K562 (cell line): ENCODE measurements around the gene RBM22. TPM values are rescaled to one million over a fixed set of nuclear protein-coding genes. Genes with fewer than 3 reads are reported as not detected.

Experiments
- ATAC-seq: fragments of 200-7000 bp; cut with Tn5 transposase; 3 replicates; pipeline ENCODE4 v1.9.1; 2020; ENCODE audit warnings: moderate library complexity
- BruUV-seq: library from RNA; stranded (reverse); fragments of 400-500 nt; replicated peaks from 2 replicates; lab custom pipeline; 2021; lab: Mats Ljungman, UMichigan
- CTCF ChIA-PET: fragments of 300-600 bp; formaldehyde crosslinking; extraction: SDS; loops from one replicate; lab custom pipeline; 2021; ENCODE audit warnings: low intra/inter-chr PET ratio; lab: Yijun Ruan, JAX
- POLR2A ChIA-PET: fragments of 300-600, 350-650 bp; sonication (Branson Sonifier 250); formaldehyde crosslinking; extraction: SDS; loops from one replicate; lab custom pipeline; 2021; ENCODE audit warnings: antibody characterized with exemption, inconsistent platforms; lab: Yijun Ruan, JAX
- DNase-seq, 4 experiments: peaks; one replicate each; pipeline versions ENCODE4 v3.0.0 to v3.0.0-alpha.2; 2011 to 2018; ENCODE audit warnings: low spot score in 3 of 4, mixed read lengths in 3 of 4; ENCODE audit errors: extremely low read depth in 1 of 4
- FAIRE-seq: peaks from 2 replicates; lab custom pipeline; 2011; peaks lifted over from hg19 to GRCh38; lab: Jason Lieb, UNC
- H2AFZ ChIP-seq: 2 replicates; pipeline ENCODE4 v1.6.0; 2011; ENCODE audit warnings: low read depth, low read length, control low read depth, inconsistent platforms
- H3K27ac ChIP-seq: fragments of 200-600 bp; 3 replicates; pipeline ENCODE4 v1.8.0; 2011; ENCODE audit warnings: low read depth, mild to moderate bottlenecking, control low read depth, inconsistent platforms, low read length, moderate library complexity, mixed read lengths; ENCODE audit errors: extremely low read depth
- H3K27me3 ChIP-seq, 2 experiments: fragments of 300-600 bp in 1 of 2; 2 replicates in 1 of 2; 3 replicates in 1 of 2; pipeline versions ENCODE4 v1.6.0 to v1.8.0; 2011; ENCODE audit warnings: inconsistent platforms in 2 of 2, low read length in 2 of 2, mild to moderate bottlenecking in 1 of 2, mixed read lengths in 1 of 2, moderate library complexity in 1 of 2; ENCODE audit not compliant: control insufficient read depth in 2 of 2, insufficient read depth in 2 of 2
- H3K36me3 ChIP-seq: fragments of 300-600 bp; 3 replicates; pipeline ENCODE4 v1.8.0; 2011; ENCODE audit warnings: mild to moderate bottlenecking, low read length, inconsistent platforms; ENCODE audit not compliant: control insufficient read depth, insufficient read depth
- H3K4me1 ChIP-seq, 2 experiments: fragments of 200-600 bp in 1 of 2; replicated peaks in 1 of 2; 2 replicates in 1 of 2; 3 replicates in 1 of 2; pipeline versions ENCODE4 v1.5.1 to v1.8.0; 2011; ENCODE audit warnings: inconsistent platforms in 2 of 2, low read length in 2 of 2, mild to moderate bottlenecking in 1 of 2, mixed read lengths in 1 of 2, moderate library complexity in 1 of 2; ENCODE audit not compliant: control insufficient read depth in 2 of 2, insufficient read depth in 2 of 2
- H3K4me2 ChIP-seq: 2 replicates; pipeline ENCODE4 v1.6.1; 2011; ENCODE audit warnings: low read length, control low read depth, inconsistent platforms, mixed read lengths; ENCODE audit not compliant: insufficient read depth
- H3K4me3 ChIP-seq: fragments of 200-600 bp; sonication (generic), shearing (Covaris generic); 2 replicates; pipeline ENCODE4 v1.5.1; 2016; ENCODE audit warnings: control low read depth, inconsistent platforms
- H3K79me2 ChIP-seq: fragments of 200-600 bp; 3 replicates; pipeline ENCODE4 v1.8.0; 2011; ENCODE audit warnings: low read length, inconsistent platforms; ENCODE audit not compliant: control insufficient read depth, insufficient read depth
- H3K9ac ChIP-seq, 2 experiments: 2 replicates each; pipeline versions ENCODE4 v1.6.0 to v1.6.1; 2011; ENCODE audit warnings: low read depth in 2 of 2, low read length in 2 of 2, control low read depth in 1 of 2, inconsistent platforms in 1 of 2, mild to moderate bottlenecking in 1 of 2, mixed read lengths in 1 of 2; ENCODE audit not compliant: insufficient read depth in 1 of 2
- H3K9me1 ChIP-seq: one replicate; pipeline ENCODE4 v1.6.0; 2011; ENCODE audit warnings: inconsistent platforms, mild to moderate bottlenecking, low read length, moderate library complexity; ENCODE audit not compliant: control insufficient read depth, insufficient read depth
- H3K9me3 ChIP-seq: replicated peaks from 2 replicates; pipeline ENCODE4 v1.5.1; 2011; ENCODE audit warnings: low read depth, low read length, inconsistent platforms; ENCODE audit not compliant: control insufficient read depth, insufficient read depth
- H4K20me1 ChIP-seq: replicated peaks from 2 replicates; pipeline ENCODE4 v1.6.1; 2011; ENCODE audit warnings: low read length, inconsistent platforms, mixed read lengths; ENCODE audit not compliant: control insufficient read depth, insufficient read depth
- CEBPB ChIP-seq: fragments of 450-650 bp; IDR thresholded peaks from 2 replicates; pipeline ENCODE4 v1.6.1; 2016; ENCODE audit warnings: missing genetic modification characterization, missing compliant biosample characterization
- MAX ChIP-seq: sonication (generic); formaldehyde crosslinking; IDR thresholded peaks from 2 replicates; pipeline ENCODE4 v1.9.0; 2022; ENCODE audit warnings: mild to moderate bottlenecking, missing genetic modification reagents
- NR4A1 ChIP-seq, 2 experiments: fragments of 250-450 bp in 1 of 2; fragments of 450-650 bp in 1 of 2; sonication (Bioruptor Pico) in 1 of 2; IDR thresholded peaks; 2 replicates each; pipeline versions ENCODE4 v1.4.0 to v1.6.1; 2016 to 2020; ENCODE audit warnings: mild to moderate bottlenecking in 2 of 2, missing compliant biosample characterization in 1 of 2, missing genetic modification characterization in 1 of 2, moderate library complexity in 1 of 2
- TARDBP ChIP-seq: fragments of 450-650 bp; IDR thresholded peaks from 2 replicates; pipeline ENCODE4 v1.6.1; 2016
- ZBTB34 ChIP-seq: fragments of 250-450 bp; sonication (Bioruptor Pico); IDR thresholded peaks from 2 replicates; pipeline ENCODE4 v1.8.0; 2021; ENCODE audit warnings: mild to moderate bottlenecking, moderate library complexity
- ZNF592 ChIP-seq: fragments of 450-650 bp; IDR thresholded peaks from 2 replicates; pipeline ENCODE4 v1.6.1; 2017; ENCODE audit warnings: antibody characterized with exemption, mild to moderate bottlenecking
- WGBS: fragments of 100-300 bp; shearing (Covaris generic); methylation state at CpG from one replicate; pipeline ENCODE4 v1.1.6; 2016; ENCODE audit warnings: low coverage, mixed read lengths; ENCODE audit not compliant: insufficient coverage; ENCODE audit errors: missing lambda C conversion rate; 5-methylcytosine and 5-hydroxymethylcytosine counted together
- in situ Hi-C: fragments of 300-500 bp; cut with MboI; formaldehyde crosslinking; loops from 4 replicates; pipeline ENCODE4 v1.15.0; 2018; ENCODE audit warnings: inconsistent platforms, mixed read lengths
- intact Hi-C: fragments of 100-400 bp; cut with micrococcal nuclease; formaldehyde crosslinking; loops from 2 replicates; pipeline ENCODE4 v1.14.2; 2022
- polyA plus RNA-seq, 8 experiments: library from polyadenylated mRNA; depleted of rRNA in 4 of 8; stranded (reverse) in 5 of 8; unstranded in 3 of 8; fragments of >200 nt; fragmentation: Nextera tagmentation in 2 of 8; fragmentation: Illumina TruSeq in 1 of 8; extraction: Ambion mirVana in 2 of 8; extraction: Trizol in 1 of 8; gene quantifications; 2 replicates each; pipeline versions ENCODE4 v1.2.1 to v1.2.3, GENCODE V29; 2011 to 2014; ENCODE audit warnings: inconsistent platforms in 1 of 8, missing spikeins in 1 of 8
- total RNA-seq, 7 experiments: library from RNA; depleted of rRNA in 6 of 7; stranded (reverse); fragments of >200 nt in 6 of 7; fragmentation: Illumina TruSeq in 2 of 7; extraction: Trizol in 2 of 7; gene quantifications; 2 replicates each; pipeline versions ENCODE4 v1.2.1 to v1.2.3, GENCODE V29; 2011 to 2021; ENCODE audit warnings: low replicate concordance in 1 of 7

Gene RBM22
- total and polyA plus RNA-seq, 9 of the 15 experiments (the other 6 are each of a cell fraction or from before 2014, with no cell fraction given): 31.3 to 82.2 (median 44.8) TPM

- POLR2A ChIA-PET: interaction anchor here (0.6 to 1.0 kb wide), 3 partner anchors 16 to 45 kb away, joined by 3 to 4 read pairs (median 4); no protein-coding TSS in a partner anchor
- DNase-seq (no peak), ATAC-seq (no peak)
- WGBS: 29% methylated on average over 1 of the region's 1 CpG
- H3K4me3 ChIP-seq: no peak overlapping the region
- no peak for TF ChIP-seq MAX (CRISPR knock-in tag)
- no peak for TF ChIP-seq TARDBP
- TF ChIP-seq ZNF592: no peak
- TF ChIP-seq ZBTB34 (CRISPR knock-in tag): no peak
- no peak for TF ChIP-seq NR4A1 (CRISPR knock-in tag; IDR thresholded peaks at IDR 0.05)
- no peak for TF ChIP-seq NR4A1 (tag; IDR thresholded peaks at IDR 0.05)
- TF ChIP-seq CEBPB (tag): no peak
- TF ChIP-seq, all 486 proteins: peak for 0
- Histone ChIP-seq H3K9ac (no peak overlapping the region), H3K79me2 (no peaks in the 10 kb centered on the region), H3K36me3 (no peaks in the 10 kb centered on the region), H3K27me3 (peaks cover 25 to 64% of the 10 kb centered on the region in 2 experiments), H3K4me2 (no peak overlapping the region), H3K27ac (no peak overlapping the region), H4K20me1 (peaks cover 6% of the 10 kb centered on the region; the same call in 1 of the 2 replicates), H2AFZ (no peak overlapping the region), H3K9me1 (no peaks in the 10 kb centered on the region), H3K4me1 (peaks cover 6 to 31% of the 10 kb centered on the region in 2 experiments; a peak in 3 of 5 replicates), H3K9me3 (no peaks in the 10 kb centered on the region)
- CTCF ChIA-PET: no interaction called here
- no peak for FAIRE-seq
- in situ Hi-C loops (loop anchor here (5.0 to 10.0 kb wide), 2 partner anchors 89 to 197 kb away; no protein-coding TSS in a partner anchor), intact Hi-C loops (no loop called here)
- no TSS peak for BruUV-seq
These were observed 49.5 kb downstream of the RBM22 start for GRCh38 chr5:150651382-150651781.
